SK-N-SH treated with all-trans-retinoic acid at 6 μM for 48 hours (cell line): ENCODE data around the gene SKI.

Experiments used
- ARNTL ChIP-seq: fragments of 450-650 bp; formaldehyde crosslinking; IDR thresholded peaks from 2 replicates; pipeline ENCODE4 v1.5.0; 2020; ENCODE audit warnings: low read depth, mild to moderate bottlenecking, moderate library complexity, borderline replicate concordance
- TOX ChIP-seq: fragments of 250-450 bp; sonication (Bioruptor Pico); IDR thresholded peaks from 2 replicates; pipeline ENCODE4 v1.8.0; 2021; ENCODE audit warnings: mild to moderate bottlenecking, moderate library complexity, borderline replicate concordance
- TF ChIP-seq, protein P1 (sequence below): fragments of 250-450 bp; sonication (Bioruptor Pico); IDR thresholded peaks from 2 replicates; pipeline ENCODE4 v1.8.0; 2020; ENCODE audit warnings: mild to moderate bottlenecking, moderate library complexity, borderline replicate concordance
- TF ChIP-seq, protein P2 (sequence below): fragments of 250-450 bp; sonication (Bioruptor Pico); IDR thresholded peaks from 2 replicates; pipeline ENCODE4 v1.5.0; 2020; ENCODE audit warnings: mild to moderate bottlenecking, moderate library complexity

DNA sequence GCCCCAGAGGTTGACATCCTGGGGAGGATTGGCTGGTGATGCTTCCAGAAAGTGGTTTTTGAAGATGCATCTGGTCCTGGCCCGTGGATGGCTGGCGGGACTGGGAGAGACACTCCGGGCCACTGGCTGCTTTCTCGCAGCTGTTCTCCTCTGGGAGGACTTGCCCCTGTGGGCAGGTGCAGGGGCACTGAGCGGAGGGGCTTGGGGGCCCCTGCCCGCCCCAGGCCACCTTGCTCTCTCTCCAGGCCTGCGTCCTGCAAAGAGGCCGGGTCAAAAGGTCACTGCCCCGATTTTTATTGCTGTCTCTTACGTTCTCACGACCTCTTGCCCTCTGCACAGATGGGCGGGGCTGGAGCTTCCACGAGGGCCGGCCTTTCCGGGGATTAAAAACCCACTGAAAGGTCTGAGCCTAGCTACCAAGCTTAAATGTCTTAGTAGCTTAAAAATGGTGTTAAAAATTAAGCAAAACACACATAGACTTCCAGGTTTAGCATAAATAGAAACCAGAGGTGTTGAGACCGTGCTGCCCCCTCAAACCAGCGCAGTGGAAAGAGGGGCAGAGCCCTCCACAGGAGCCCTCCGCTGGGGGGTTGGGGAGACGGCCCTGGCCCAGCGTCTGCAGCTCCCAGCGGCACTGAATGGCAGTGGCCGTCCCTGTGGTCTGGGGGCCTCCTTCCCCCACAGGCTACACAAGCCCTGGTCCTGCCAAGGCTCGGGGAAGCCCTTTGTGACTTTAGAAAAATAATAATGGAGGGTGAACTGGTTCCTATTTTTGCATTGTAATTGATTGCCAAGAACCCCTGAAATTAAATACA is 43.9 kb downstream of the SKI start:
- TF ChIP-seq ARNTL (CRISPR knock-in tag) (no peak), TOX (no peak)
- TF ChIP-seq, protein P1, sequence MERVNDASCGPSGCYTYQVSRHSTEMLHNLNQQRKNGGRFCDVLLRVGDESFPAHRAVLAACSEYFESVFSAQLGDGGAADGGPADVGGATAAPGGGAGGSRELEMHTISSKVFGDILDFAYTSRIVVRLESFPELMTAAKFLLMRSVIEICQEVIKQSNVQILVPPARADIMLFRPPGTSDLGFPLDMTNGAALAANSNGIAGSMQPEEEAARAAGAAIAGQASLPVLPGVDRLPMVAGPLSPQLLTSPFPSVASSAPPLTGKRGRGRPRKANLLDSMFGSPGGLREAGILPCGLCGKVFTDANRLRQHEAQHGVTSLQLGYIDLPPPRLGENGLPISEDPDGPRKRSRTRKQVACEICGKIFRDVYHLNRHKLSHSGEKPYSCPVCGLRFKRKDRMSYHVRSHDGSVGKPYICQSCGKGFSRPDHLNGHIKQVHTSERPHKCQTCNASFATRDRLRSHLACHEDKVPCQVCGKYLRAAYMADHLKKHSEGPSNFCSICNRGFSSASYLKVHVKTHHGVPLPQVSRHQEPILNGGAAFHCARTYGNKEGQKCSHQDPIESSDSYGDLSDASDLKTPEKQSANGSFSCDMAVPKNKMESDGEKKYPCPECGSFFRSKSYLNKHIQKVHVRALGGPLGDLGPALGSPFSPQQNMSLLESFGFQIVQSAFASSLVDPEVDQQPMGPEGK (CRISPR knock-in tag): no peak
- TF ChIP-seq, protein P2, sequence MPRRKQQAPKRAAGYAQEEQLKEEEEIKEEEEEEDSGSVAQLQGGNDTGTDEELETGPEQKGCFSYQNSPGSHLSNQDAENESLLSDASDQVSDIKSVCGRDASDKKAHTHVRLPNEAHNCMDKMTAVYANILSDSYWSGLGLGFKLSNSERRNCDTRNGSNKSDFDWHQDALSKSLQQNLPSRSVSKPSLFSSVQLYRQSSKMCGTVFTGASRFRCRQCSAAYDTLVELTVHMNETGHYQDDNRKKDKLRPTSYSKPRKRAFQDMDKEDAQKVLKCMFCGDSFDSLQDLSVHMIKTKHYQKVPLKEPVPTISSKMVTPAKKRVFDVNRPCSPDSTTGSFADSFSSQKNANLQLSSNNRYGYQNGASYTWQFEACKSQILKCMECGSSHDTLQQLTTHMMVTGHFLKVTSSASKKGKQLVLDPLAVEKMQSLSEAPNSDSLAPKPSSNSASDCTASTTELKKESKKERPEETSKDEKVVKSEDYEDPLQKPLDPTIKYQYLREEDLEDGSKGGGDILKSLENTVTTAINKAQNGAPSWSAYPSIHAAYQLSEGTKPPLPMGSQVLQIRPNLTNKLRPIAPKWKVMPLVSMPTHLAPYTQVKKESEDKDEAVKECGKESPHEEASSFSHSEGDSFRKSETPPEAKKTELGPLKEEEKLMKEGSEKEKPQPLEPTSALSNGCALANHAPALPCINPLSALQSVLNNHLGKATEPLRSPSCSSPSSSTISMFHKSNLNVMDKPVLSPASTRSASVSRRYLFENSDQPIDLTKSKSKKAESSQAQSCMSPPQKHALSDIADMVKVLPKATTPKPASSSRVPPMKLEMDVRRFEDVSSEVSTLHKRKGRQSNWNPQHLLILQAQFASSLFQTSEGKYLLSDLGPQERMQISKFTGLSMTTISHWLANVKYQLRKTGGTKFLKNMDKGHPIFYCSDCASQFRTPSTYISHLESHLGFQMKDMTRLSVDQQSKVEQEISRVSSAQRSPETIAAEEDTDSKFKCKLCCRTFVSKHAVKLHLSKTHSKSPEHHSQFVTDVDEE (CRISPR knock-in tag): no peak
